Measurements from ENCODE around the gene TLX2. TPM values are rescaled to one million over a fixed set of nuclear protein-coding genes. Genes with fewer than 3 reads are reported as not detected.
"Not testable (repeated sequence)": the region's sequence is repeated elsewhere in the genome, so short reads cannot be mapped to it uniquely, and the experiment has no call there.

The TLX2 gene
- total RNA-seq: not detected in 2 replicates

GRCh38 chr2:74514368-74515270 is at the start of gene TLX2:
Gene TLX2 (plus strand): TSS chr2:74514450. CDS start chr2:74514807, 357 bp downstream.
- peaks cover 44% of the 10 kb centered on the region for H3K27me3 ChIP-seq (ENCODE audit: control insufficient read depth, insufficient read depth, low read length)
- no peaks in the 10 kb centered on the region for H3K36me3 ChIP-seq (ENCODE audit: control insufficient read depth, insufficient read depth, low read length)
- FAIRE-seq: no peak
- no peak within 1 kb of the TSS for H3K4me3 ChIP-seq (ENCODE audit: low read depth, low read length)
- no peak for DNase-seq (ENCODE audit: low read depth)
- TF ChIP-seq, protein P1, sequence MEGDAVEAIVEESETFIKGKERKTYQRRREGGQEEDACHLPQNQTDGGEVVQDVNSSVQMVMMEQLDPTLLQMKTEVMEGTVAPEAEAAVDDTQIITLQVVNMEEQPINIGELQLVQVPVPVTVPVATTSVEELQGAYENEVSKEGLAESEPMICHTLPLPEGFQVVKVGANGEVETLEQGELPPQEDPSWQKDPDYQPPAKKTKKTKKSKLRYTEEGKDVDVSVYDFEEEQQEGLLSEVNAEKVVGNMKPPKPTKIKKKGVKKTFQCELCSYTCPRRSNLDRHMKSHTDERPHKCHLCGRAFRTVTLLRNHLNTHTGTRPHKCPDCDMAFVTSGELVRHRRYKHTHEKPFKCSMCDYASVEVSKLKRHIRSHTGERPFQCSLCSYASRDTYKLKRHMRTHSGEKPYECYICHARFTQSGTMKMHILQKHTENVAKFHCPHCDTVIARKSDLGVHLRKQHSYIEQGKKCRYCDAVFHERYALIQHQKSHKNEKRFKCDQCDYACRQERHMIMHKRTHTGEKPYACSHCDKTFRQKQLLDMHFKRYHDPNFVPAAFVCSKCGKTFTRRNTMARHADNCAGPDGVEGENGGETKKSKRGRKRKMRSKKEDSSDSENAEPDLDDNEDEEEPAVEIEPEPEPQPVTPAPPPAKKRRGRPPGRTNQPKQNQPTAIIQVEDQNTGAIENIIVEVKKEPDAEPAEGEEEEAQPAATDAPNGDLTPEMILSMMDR (IDR thresholded peaks at IDR 0.05; ENCODE audit: insufficient read depth, low read length, severe bottlenecking): no peak

DNA sequence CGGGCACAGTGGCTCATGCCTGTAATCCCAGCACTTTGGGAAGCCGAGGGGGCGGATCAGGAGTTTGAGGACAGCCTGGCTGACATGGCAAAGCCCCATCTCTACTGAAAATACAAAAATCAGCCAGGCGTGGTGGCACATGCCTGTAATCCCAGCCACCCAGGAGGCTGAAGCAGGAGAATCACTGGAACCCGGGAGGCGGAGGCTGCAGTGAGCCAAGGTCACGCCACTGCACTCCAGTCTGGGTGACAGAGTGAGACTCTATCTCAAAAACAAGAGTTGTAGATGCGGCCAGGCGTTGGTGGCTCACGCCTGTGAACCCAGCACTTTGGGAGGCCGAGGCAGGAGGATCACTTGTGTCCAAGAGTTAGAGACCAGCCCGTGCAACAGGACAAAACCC is 43.5 kb upstream of the TLX2 start:
- H3K4me3 ChIP-seq (ENCODE audit: low read depth, low read length); DNase-seq (ENCODE audit: low read depth); FAIRE-seq; H3K36me3 ChIP-seq (ENCODE audit: control insufficient read depth, insufficient read depth, low read length); H3K27me3 ChIP-seq (ENCODE audit: control insufficient read depth, insufficient read depth, low read length): not testable (repeated sequence)

- DNase-seq (ENCODE audit: low read depth) (no peak), FAIRE-seq (no peak)
- Histone ChIP-seq H3K4me3 (ENCODE audit: low read depth, low read length) (peak overlapping the region; percentile 84), H3K36me3 (ENCODE audit: control insufficient read depth, insufficient read depth, low read length) (peaks cover 4% of the 10 kb centered on the region), H3K27me3 (ENCODE audit: control insufficient read depth, insufficient read depth, low read length) (no peaks in the 10 kb centered on the region)
- TF ChIP-seq, protein P1 (IDR thresholded peaks at IDR 0.05; ENCODE audit: insufficient read depth, low read length, severe bottlenecking): no peak
Observed at GRCh38 chr2:74471332-74472065, 42.8 kb upstream of the TLX2 start.

GRCh38 chr2:74472086-74472944 is 41.9 kb upstream of the TLX2 start, which contains the start of gene MRPL53:
Gene MRPL53 (minus strand): TSS chr2:74472680. CDS start chr2:74472660, 20 bp downstream.
- peak within 1 kb of the TSS; percentile 84 for H3K4me3 ChIP-seq (ENCODE audit: low read depth, low read length)
- TF ChIP-seq, protein P1 (IDR thresholded peaks at IDR 0.05; ENCODE audit: insufficient read depth, low read length, severe bottlenecking): no peak
- peaks cover 6% of the 10 kb centered on the region for H3K36me3 ChIP-seq (ENCODE audit: control insufficient read depth, insufficient read depth, low read length)
- DNase-seq (ENCODE audit: low read depth) (peak; percentile 87), FAIRE-seq (no peak)
- no peaks in the 10 kb centered on the region for H3K27me3 ChIP-seq (ENCODE audit: control insufficient read depth, insufficient read depth, low read length)

- DNase-seq (ENCODE audit: low read depth) (peak; percentile 10), FAIRE-seq (no peak)
- Histone ChIP-seq H3K27me3 (ENCODE audit: control insufficient read depth, insufficient read depth, low read length) (no peaks in the 10 kb centered on the region), H3K36me3 (ENCODE audit: control insufficient read depth, insufficient read depth, low read length) (peaks cover 6% of the 10 kb centered on the region), H3K4me3 (ENCODE audit: low read depth, low read length) (peak overlapping the region; percentile 84)
- TF ChIP-seq, protein P1 (IDR thresholded peaks at IDR 0.05; ENCODE audit: insufficient read depth, low read length, severe bottlenecking): no peak
Observed at GRCh38 chr2:74472945-74473258, 41.3 kb upstream of the TLX2 start.
